ENCODE results near the gene SLC35F2. TPM values are rescaled to one million over a fixed set of nuclear protein-coding genes. Genes with fewer than 3 reads are reported as not detected.

Gene SLC35F2
- total and polyA plus RNA-seq, 2 of the 8 experiments (the other 6 are each of a cell fraction or from before 2014, with no cell fraction given) = 15.1 to 29.7 TPM

GRCh38 chr11:107824668-107825369 is 33.8 kb downstream of the SLC35F2 start (continued):
- no peak for TF ChIP-seq CHD7 (IDR thresholded peaks at IDR 0.05; ENCODE audit: insufficient replicate concordance, low read length)
- no peak for TF ChIP-seq CEBPB (IDR thresholded peaks at IDR 0.05; ENCODE audit: low read depth, low read length)
- TF ChIP-seq RBBP5 (IDR thresholded peaks at IDR 0.05; ENCODE audit: borderline replicate concordance, low read depth, low read length) = no peak
- no peak for TF ChIP-seq SP1 (IDR thresholded peaks at IDR 0.05; ENCODE audit: low read depth, low read length)
- TF ChIP-seq POU5F1 (IDR thresholded peaks at IDR 0.05; ENCODE audit: low read depth, low read length) = no peak

Data from H1 (cell line).